ENCODE data around the gene SPOP.

SPOP gene

DNA sequence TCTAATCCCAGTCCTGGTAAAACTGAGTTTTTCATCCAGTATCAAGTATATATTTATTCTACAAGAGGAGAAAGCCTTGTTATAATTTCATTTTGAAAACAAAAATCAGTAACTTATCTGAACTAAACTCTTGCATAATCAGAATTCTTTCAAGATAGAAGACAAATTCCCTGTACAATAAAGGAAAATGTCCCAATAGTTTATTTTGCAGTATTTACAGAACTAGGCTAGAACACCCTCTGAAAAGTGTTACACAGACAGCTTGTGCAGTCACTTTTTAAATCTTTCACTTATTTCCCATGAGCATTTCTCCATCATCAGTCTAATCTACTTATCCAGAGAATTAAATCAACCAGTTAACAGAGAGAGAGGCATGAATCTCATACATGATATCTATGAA is 48.5 kb downstream of the SPOP start:
- Histone ChIP-seq H3K36me3 (ENCODE audit: insufficient read depth) (no peaks in the 10 kb centered on the region), H3K4me2 (no peak overlapping the region), H3K4me1 (ENCODE audit: low read depth, poor library complexity, severe bottlenecking) (peaks cover 21% of the 10 kb centered on the region), H3K9ac (no peak overlapping the region), H4K20me1 (ENCODE audit: insufficient read depth) (no peaks in the 10 kb centered on the region), H3K4me3 (IDR thresholded peaks at IDR 0.05; ENCODE audit: insufficient read depth, low read depth, low read length) (no peak overlapping the region), H3K27ac (no peak overlapping the region), H2AFZ (ENCODE audit: low read depth) (no peak overlapping the region), H3K27me3 (ENCODE audit: insufficient read depth, low read depth) (no peaks in the 10 kb centered on the region), H3K79me2 (ENCODE audit: insufficient read depth, low read depth) (peaks cover 4% of the 10 kb centered on the region; the same call in 1 of the 2 replicates)
- TF ChIP-seq, protein P1, sequence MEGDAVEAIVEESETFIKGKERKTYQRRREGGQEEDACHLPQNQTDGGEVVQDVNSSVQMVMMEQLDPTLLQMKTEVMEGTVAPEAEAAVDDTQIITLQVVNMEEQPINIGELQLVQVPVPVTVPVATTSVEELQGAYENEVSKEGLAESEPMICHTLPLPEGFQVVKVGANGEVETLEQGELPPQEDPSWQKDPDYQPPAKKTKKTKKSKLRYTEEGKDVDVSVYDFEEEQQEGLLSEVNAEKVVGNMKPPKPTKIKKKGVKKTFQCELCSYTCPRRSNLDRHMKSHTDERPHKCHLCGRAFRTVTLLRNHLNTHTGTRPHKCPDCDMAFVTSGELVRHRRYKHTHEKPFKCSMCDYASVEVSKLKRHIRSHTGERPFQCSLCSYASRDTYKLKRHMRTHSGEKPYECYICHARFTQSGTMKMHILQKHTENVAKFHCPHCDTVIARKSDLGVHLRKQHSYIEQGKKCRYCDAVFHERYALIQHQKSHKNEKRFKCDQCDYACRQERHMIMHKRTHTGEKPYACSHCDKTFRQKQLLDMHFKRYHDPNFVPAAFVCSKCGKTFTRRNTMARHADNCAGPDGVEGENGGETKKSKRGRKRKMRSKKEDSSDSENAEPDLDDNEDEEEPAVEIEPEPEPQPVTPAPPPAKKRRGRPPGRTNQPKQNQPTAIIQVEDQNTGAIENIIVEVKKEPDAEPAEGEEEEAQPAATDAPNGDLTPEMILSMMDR (conservative IDR thresholded peaks at IDR 0.05; ENCODE audit: low read depth, low read length), result no peak

DNA sequence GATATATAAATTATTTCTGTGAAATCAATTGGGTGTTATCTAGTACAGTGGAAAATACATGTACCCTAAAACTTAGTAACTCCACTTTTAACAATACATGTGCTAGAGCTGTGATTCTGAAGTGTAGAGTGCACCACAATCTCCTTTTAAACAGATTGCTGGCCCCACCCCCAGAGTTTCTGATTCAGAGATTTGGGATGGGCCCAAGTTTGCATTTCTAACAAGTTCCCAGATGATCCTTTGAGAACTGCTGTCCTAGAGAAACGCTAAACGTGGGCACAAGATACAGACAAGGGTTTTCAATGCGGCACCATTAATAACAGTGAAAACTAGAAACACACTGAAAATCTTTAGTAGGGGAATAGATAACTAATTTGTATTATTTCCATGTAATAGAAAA is 53.0 kb downstream of the SPOP start:
- no peak overlapping the region for H3K27ac ChIP-seq

DNA sequence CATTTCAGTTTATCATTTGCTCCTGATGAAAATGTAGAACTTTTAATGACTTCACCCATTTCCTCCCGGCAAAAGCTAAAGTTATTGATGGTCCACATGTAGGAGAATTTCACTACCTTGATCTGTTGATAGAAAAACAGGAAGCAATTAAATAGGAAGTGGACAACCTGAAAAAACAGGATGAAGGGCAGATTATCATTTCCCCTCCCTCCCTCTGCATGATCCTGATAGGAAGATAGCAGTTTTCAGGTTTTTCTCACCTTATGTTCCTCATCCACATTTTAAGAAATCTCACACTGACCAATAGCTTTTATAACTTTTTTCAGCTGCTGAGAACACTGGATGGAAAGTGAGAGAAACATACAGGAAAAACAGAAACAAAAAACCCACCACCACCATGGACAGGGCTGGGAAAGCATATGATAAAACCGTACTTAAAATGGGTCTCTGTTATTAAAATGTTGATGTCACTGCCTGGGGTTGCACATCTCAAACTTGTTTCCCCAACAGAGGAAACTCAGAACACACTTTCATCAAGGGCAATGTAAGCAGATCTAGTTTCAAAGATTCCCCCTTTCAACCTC is 55.9 kb downstream of the SPOP start:
- Histone ChIP-seq H3K27ac (no peak overlapping the region), H3K27me3 (ENCODE audit: insufficient read depth, low read depth) (no peaks in the 10 kb centered on the region), H3K36me3 (ENCODE audit: insufficient read depth) (no peaks in the 10 kb centered on the region; the same call in 1 of the 2 replicates), H3K4me3 (IDR thresholded peaks at IDR 0.05; ENCODE audit: insufficient read depth, low read depth, low read length) (no peak overlapping the region), H4K20me1 (ENCODE audit: insufficient read depth) (no peaks in the 10 kb centered on the region), H3K9ac (no peak overlapping the region), H2AFZ (ENCODE audit: low read depth) (no peak overlapping the region), H3K79me2 (ENCODE audit: insufficient read depth, low read depth) (no peaks in the 10 kb centered on the region; the same call in 1 of the 2 replicates), H3K4me2 (no peak overlapping the region), H3K4me1 (ENCODE audit: low read depth, poor library complexity, severe bottlenecking) (peaks cover 33% of the 10 kb centered on the region)
- TF ChIP-seq, protein P1 (conservative IDR thresholded peaks at IDR 0.05; ENCODE audit: low read depth, low read length), result no peak

More for the DNA sequence above, 53.0 kb downstream of the SPOP start:
- Histone ChIP-seq H3K4me2 (no peak overlapping the region), H2AFZ (ENCODE audit: low read depth) (no peak overlapping the region), H3K4me3 (IDR thresholded peaks at IDR 0.05; ENCODE audit: insufficient read depth, low read depth, low read length) (no peak overlapping the region), H3K36me3 (ENCODE audit: insufficient read depth) (no peaks in the 10 kb centered on the region), H3K4me1 (ENCODE audit: low read depth, poor library complexity, severe bottlenecking) (peaks cover 11% of the 10 kb centered on the region), H3K9ac (no peak overlapping the region), H3K79me2 (ENCODE audit: insufficient read depth, low read depth) (peaks cover 4% of the 10 kb centered on the region; the same call in 1 of the 2 replicates), H3K27me3 (ENCODE audit: insufficient read depth, low read depth) (no peaks in the 10 kb centered on the region), H4K20me1 (ENCODE audit: insufficient read depth) (no peaks in the 10 kb centered on the region)
- TF ChIP-seq, protein P1 (conservative IDR thresholded peaks at IDR 0.05; ENCODE audit: low read depth, low read length), result no peak

DNA sequence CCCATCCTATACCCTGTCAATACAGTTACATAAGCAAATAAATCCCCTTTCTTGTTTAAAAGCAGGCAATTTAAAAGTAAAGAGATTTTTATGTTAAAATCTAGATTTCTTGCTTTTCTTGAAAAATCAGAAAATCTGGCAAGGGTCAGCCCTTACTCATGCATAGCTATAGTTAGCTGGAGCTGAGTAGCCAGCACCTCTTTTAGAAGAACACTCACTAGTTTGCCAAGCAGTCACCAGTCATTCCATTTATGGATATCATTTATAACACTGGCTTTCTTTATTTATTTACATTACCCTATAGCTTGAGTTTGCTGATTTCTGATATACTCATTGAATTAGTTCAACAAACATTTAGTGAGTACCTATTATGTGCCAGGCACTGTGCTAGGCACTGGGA is 56.5 kb downstream of the SPOP start:
- Histone ChIP-seq H3K79me2 (ENCODE audit: insufficient read depth, low read depth) (no peaks in the 10 kb centered on the region; the same call in 1 of the 2 replicates), H3K27ac (no peak overlapping the region), H3K4me2 (no peak overlapping the region), H3K27me3 (ENCODE audit: insufficient read depth, low read depth) (no peaks in the 10 kb centered on the region), H3K4me1 (ENCODE audit: low read depth, poor library complexity, severe bottlenecking) (peaks cover 40% of the 10 kb centered on the region), H3K4me3 (IDR thresholded peaks at IDR 0.05; ENCODE audit: insufficient read depth, low read depth, low read length) (no peak overlapping the region), H3K36me3 (ENCODE audit: insufficient read depth) (no peaks in the 10 kb centered on the region; the same call in 1 of the 2 replicates), H4K20me1 (ENCODE audit: insufficient read depth) (no peaks in the 10 kb centered on the region), H3K9ac (no peak overlapping the region), H2AFZ (ENCODE audit: low read depth) (no peak overlapping the region)
- TF ChIP-seq, protein P1 (conservative IDR thresholded peaks at IDR 0.05; ENCODE audit: low read depth, low read length), result no peak

Measured in KMS-11 (cell line).